Thyroid gland (tissue), 4 donors: ENCODE measurements around the gene WDR37.

ENCODE experiments used
- CTCF ChIP-seq, 6 experiments: fragments of 200-600 bp in 3 of 6; fragments of 450-650 bp in 3 of 6; sonication (generic) in 3 of 6; IDR thresholded peaks; one replicate each; pipeline ENCODE4 v1.5.1; 2016 to 2019; ENCODE audit warnings: antibody characterized with exemption in 6 of 6, mild to moderate bottlenecking in 2 of 6, inconsistent platforms in 1 of 6, moderate library complexity in 1 of 6
- POLR2A ChIP-seq, 2 donors: fragments of 450-650 bp; IDR thresholded peaks; one replicate each; pipeline ENCODE4 v1.6.1; 2017; ENCODE audit warnings: antibody characterized with exemption in 2 of 2, mild to moderate bottlenecking in 2 of 2, moderate library complexity in 1 of 2

GRCh38 chr10:1141261-1141660 is 85.1 kb downstream of the WDR37 start:
- TF ChIP-seq POLR2A (IDR thresholded peaks at IDR 0.05) = no peak
- no peak for TF ChIP-seq CTCF (IDR thresholded peaks at IDR 0.05)
